ENCODE data around the gene LZTR1.
"Not testable (repeated sequence)": the region's sequence is repeated elsewhere in the genome, so short reads cannot be mapped to it uniquely, and the experiment has no call there.

The LZTR1 gene

GRCh38 chr22:21038405-21038804, 56.3 kb downstream of the LZTR1 start:
- H3K4me1 ChIP-seq (ENCODE audit: insufficient read depth, low read length) = no peaks in the 10 kb centered on the region
- H3K4me2 ChIP-seq (ENCODE audit: insufficient read depth, low read length) = no peak overlapping the region
- no peak for DNase-seq
- H4K20me1 ChIP-seq (ENCODE audit: insufficient read depth, low read length) = no peaks in the 10 kb centered on the region; the same call in 1 of the 2 replicates
- ATAC-seq (ENCODE audit: insufficient read depth, low read depth) = no peak
- no peak for TF ChIP-seq EZH2 (IDR thresholded peaks at IDR 0.05; ENCODE audit: borderline replicate concordance, low read depth, low read length, severe bottlenecking)
- TF ChIP-seq CTCF (IDR thresholded peaks at IDR 0.05; ENCODE audit: borderline replicate concordance, extremely low read depth, low read length, poor library complexity, severe bottlenecking) = no peak
- no peak overlapping the region for H3K27ac ChIP-seq (ENCODE audit: low read length)
- no peaks in the 10 kb centered on the region for H3K79me2 ChIP-seq (ENCODE audit: insufficient read depth, low read length)
- H3K9ac ChIP-seq (ENCODE audit: low read depth, low read length) = no peak overlapping the region
- H3K36me3 ChIP-seq (ENCODE audit: insufficient read depth, low read length) = no peaks in the 10 kb centered on the region
- no peak overlapping the region for H2AFZ ChIP-seq (ENCODE audit: low read depth, low read length)
- H3K27me3 ChIP-seq (ENCODE audit: insufficient read depth, low read length, poor library complexity) = peaks cover 7% of the 10 kb centered on the region
- no peaks in the 10 kb centered on the region for H3K9me3 ChIP-seq (ENCODE audit: insufficient read depth, low read length, severe bottlenecking)
- no peak overlapping the region for H3K4me3 ChIP-seq (ENCODE audit: low read depth in 1 of 2, low read length in 2 of 2)

- H2AFZ ChIP-seq (ENCODE audit: low read depth, low read length); H3K4me2 ChIP-seq (ENCODE audit: insufficient read depth, low read length); H3K9ac ChIP-seq (ENCODE audit: low read depth, low read length); H3K36me3 ChIP-seq (ENCODE audit: insufficient read depth, low read length); ATAC-seq (ENCODE audit: insufficient read depth, low read depth); H3K4me1 ChIP-seq (ENCODE audit: insufficient read depth, low read length); H3K4me3 ChIP-seq (ENCODE audit: low read depth in 1 of 2, low read length in 2 of 2); H4K20me1 ChIP-seq (ENCODE audit: insufficient read depth, low read length); DNase-seq; H3K9me3 ChIP-seq (ENCODE audit: insufficient read depth, low read length, severe bottlenecking); H3K27ac ChIP-seq (ENCODE audit: low read length); H3K79me2 ChIP-seq (ENCODE audit: insufficient read depth, low read length): not testable (repeated sequence)
- H3K27me3 ChIP-seq (ENCODE audit: insufficient read depth, low read length, poor library complexity) = peaks cover 13% of the 10 kb centered on the region
These were observed 57.1 kb downstream of the LZTR1 start for GRCh38 chr22:21039158-21039557.

GRCh38 chr22:21041937-21042336, 59.8 kb downstream of the LZTR1 start:
- Histone ChIP-seq H2AFZ (ENCODE audit: low read depth, low read length) (no peak overlapping the region), H3K27me3 (ENCODE audit: insufficient read depth, low read length, poor library complexity) (peaks cover 25% of the 10 kb centered on the region), H3K9me3 (ENCODE audit: insufficient read depth, low read length, severe bottlenecking) (no peaks in the 10 kb centered on the region), H3K9ac (ENCODE audit: low read depth, low read length) (no peak overlapping the region), H3K79me2 (ENCODE audit: insufficient read depth, low read length) (no peaks in the 10 kb centered on the region), H4K20me1 (ENCODE audit: insufficient read depth, low read length) (no peaks in the 10 kb centered on the region; the same call in 1 of the 2 replicates), H3K4me1 (ENCODE audit: insufficient read depth, low read length) (no peaks in the 10 kb centered on the region), H3K4me3 (ENCODE audit: low read depth in 1 of 2, low read length in 2 of 2) (no peak overlapping the region), H3K27ac (ENCODE audit: low read length) (no peak overlapping the region), H3K36me3 (ENCODE audit: insufficient read depth, low read length) (no peaks in the 10 kb centered on the region), H3K4me2 (ENCODE audit: insufficient read depth, low read length) (no peak overlapping the region)
- ATAC-seq (ENCODE audit: insufficient read depth, low read depth) (no peak), DNase-seq (no peak)
- no peak for TF ChIP-seq CTCF (IDR thresholded peaks at IDR 0.05; ENCODE audit: borderline replicate concordance, extremely low read depth, low read length, poor library complexity, severe bottlenecking)
- TF ChIP-seq EZH2 (IDR thresholded peaks at IDR 0.05; ENCODE audit: borderline replicate concordance, low read depth, low read length, severe bottlenecking) = no peak

GRCh38 chr22:21042978-21043859, 61.1 kb downstream of the LZTR1 start:
- ATAC-seq (ENCODE audit: insufficient read depth, low read depth) = no peak

More at GRCh38 chr22:21042978-21043859, 61.1 kb downstream of the LZTR1 start:
- Histone ChIP-seq H3K36me3 (ENCODE audit: insufficient read depth, low read length) (no peaks in the 10 kb centered on the region), H3K27ac (ENCODE audit: low read length) (no peak overlapping the region), H3K4me2 (ENCODE audit: insufficient read depth, low read length) (no peak overlapping the region), H3K27me3 (ENCODE audit: insufficient read depth, low read length, poor library complexity) (peaks cover 21% of the 10 kb centered on the region), H2AFZ (ENCODE audit: low read depth, low read length) (no peak overlapping the region), H4K20me1 (ENCODE audit: insufficient read depth, low read length) (peaks cover 3% of the 10 kb centered on the region; the same call in 1 of the 2 replicates), H3K9ac (ENCODE audit: low read depth, low read length) (no peak overlapping the region), H3K9me3 (ENCODE audit: insufficient read depth, low read length, severe bottlenecking) (no peaks in the 10 kb centered on the region), H3K4me1 (ENCODE audit: insufficient read depth, low read length) (no peaks in the 10 kb centered on the region), H3K79me2 (ENCODE audit: insufficient read depth, low read length) (no peaks in the 10 kb centered on the region), H3K4me3 (ENCODE audit: low read depth in 1 of 2, low read length in 2 of 2) (no peak overlapping the region)
- TF ChIP-seq EZH2 (IDR thresholded peaks at IDR 0.05; ENCODE audit: borderline replicate concordance, low read depth, low read length, severe bottlenecking) (no peak), CTCF (IDR thresholded peaks at IDR 0.05; ENCODE audit: borderline replicate concordance, extremely low read depth, low read length, poor library complexity, severe bottlenecking) (no peak)
- DNase-seq = no peak

Data from DND-41 (cell line).